HepG2 (cell line): ENCODE results near the gene WIZ. TPM values are rescaled to one million over a fixed set of nuclear protein-coding genes. Genes with fewer than 3 reads are reported as not detected.

Experiments used
- BCL6 ChIP-seq: IDR thresholded peaks from 2 replicates; pipeline ENCODE4 v1.6.1; 2016; ENCODE audit warnings: missing genetic modification reagents, missing compliant biosample characterization
- CCDC6 ChIP-seq: sonication (generic); formaldehyde crosslinking; IDR thresholded peaks from 2 replicates; pipeline ENCODE4 v1.8.1; 2022; ENCODE audit warnings: mild to moderate bottlenecking, missing genetic modification reagents, moderate library complexity
- FOXA3 ChIP-seq: IDR thresholded peaks from 2 replicates; pipeline ENCODE4 v1.6.1; 2016; ENCODE audit warnings: missing genetic modification reagents, missing compliant biosample characterization
- FOXK1 ChIP-seq: sonication (generic); formaldehyde crosslinking; IDR thresholded peaks from 2 replicates; pipeline ENCODE4 v1.4.0; 2020; ENCODE audit warnings: low read depth, missing genetic modification reagents, borderline replicate concordance
- GABPB1 ChIP-seq: IDR thresholded peaks from 2 replicates; pipeline ENCODE4 v1.6.1; 2016; ENCODE audit warnings: mild to moderate bottlenecking, missing genetic modification reagents, moderate library complexity, missing compliant biosample characterization
- MIER3 ChIP-seq: IDR thresholded peaks from 2 replicates; pipeline ENCODE4 v1.6.1; 2016; ENCODE audit warnings: missing compliant biosample characterization, borderline replicate concordance
- MLX ChIP-seq: IDR thresholded peaks from 2 replicates; pipeline ENCODE4 v1.6.1; 2016
- NCOA2 ChIP-seq: sonication (generic); formaldehyde crosslinking; IDR thresholded peaks from 2 replicates; pipeline ENCODE4 v1.8.0; 2022; ENCODE audit warnings: inconsistent platforms
- NR2F6 ChIP-seq, 2 experiments: IDR thresholded peaks; 2 replicates each; pipeline ENCODE4 v1.6.1; 2016; ENCODE audit warnings: antibody characterized with exemption in 1 of 2, mild to moderate bottlenecking in 1 of 2
- PAXIP1 ChIP-seq: sonication (generic); formaldehyde crosslinking; conservative IDR thresholded peaks from 2 replicates; pipeline ENCODE4 v1.4.0; 2020; ENCODE audit warnings: mild to moderate bottlenecking, missing genetic modification reagents, moderate library complexity
- SAP130 ChIP-seq: IDR thresholded peaks from 2 replicates; pipeline ENCODE4 v1.6.1; 2016; ENCODE audit warnings: low read depth
- SIX4 ChIP-seq: sonication (generic); formaldehyde crosslinking; IDR thresholded peaks from 2 replicates; pipeline ENCODE4 v1.4.0; 2020; ENCODE audit warnings: missing genetic modification reagents
- YEATS2 ChIP-seq: sonication (generic); formaldehyde crosslinking; IDR thresholded peaks from 2 replicates; pipeline ENCODE4 v1.4.0; 2020; ENCODE audit warnings: missing genetic modification reagents, borderline replicate concordance
- ZBTB25 ChIP-seq: IDR thresholded peaks from 2 replicates; pipeline ENCODE4 v1.6.1; 2018; ENCODE audit warnings: missing genetic modification reagents
- polyA plus RNA-seq, 8 experiments: library from polyadenylated mRNA; depleted of rRNA in 3 of 8; stranded (reverse) in 7 of 8; unstranded in 1 of 8; fragments of >200 nt; fragmentation: Illumina TruSeq in 4 of 8; extraction: Trizol in 4 of 8; gene quantifications; 2 replicates each; pipeline versions ENCODE4 v1.2.1 to v1.2.3, GENCODE V29; 2011 to 2016; ENCODE audit warnings: low read depth in 4 of 8, missing spikeins in 1 of 8, mixed read lengths in 1 of 8; ENCODE audit not compliant: insufficient read depth in 1 of 8
- total RNA-seq, 5 experiments: library from RNA; depleted of rRNA; stranded (reverse); fragments of >200 nt; fragmentation: Illumina TruSeq; extraction: Trizol; gene quantifications; 2 replicates each; pipeline ENCODE4 v1.2.3, GENCODE V29; 2016; ENCODE audit warnings: low read depth in 1 of 5

The WIZ gene
- total and polyA plus RNA-seq, 2 of the 13 experiments (the other 11 are each of a cell fraction or from before 2014, with no cell fraction given): 4.7 to 4.8 TPM

- TF ChIP-seq PAXIP1 (CRISPR knock-in tag) (peak; percentile 77), FOXK1 (CRISPR knock-in tag) (peak; percentile 47; the same call in 1 of the 2 replicates), SIX4 (CRISPR knock-in tag) (peak; percentile 68; the same call in 1 of the 2 replicates), NCOA2 (CRISPR knock-in tag) (peak; percentile 69), YEATS2 (CRISPR knock-in tag) (peak; percentile 48; the same call in 1 of the 2 replicates), NR2F6 (IDR thresholded peaks at IDR 0.05) (peak; percentile 96), NR2F6 (CRISPR knock-in tag; IDR thresholded peaks at IDR 0.05) (peak; percentile 98), ZBTB25 (0 out of 2 replicates have a peak, but pooled peaks have one; percentile 19), CCDC6 (0 out of 2 replicates have a peak, but pooled peaks have one; percentile 36), GABPB1 (CRISPR knock-in tag) (peak; percentile 37; the same call in 1 of the 2 replicates), FOXA3 (peak; percentile 61), SAP130 (CRISPR knock-in tag) (peak; percentile 93), BCL6 (peak; percentile 53; the same call in 1 of the 2 replicates), MLX (CRISPR knock-in tag) (0 out of 2 replicates have a peak, but pooled peaks have one; percentile 23), MIER3 (CRISPR knock-in tag) (0 out of 2 replicates have a peak, but pooled peaks have one; percentile 43)
These were observed 38.4 kb downstream of the WIZ start (continued) for GRCh38 chr19:15411351-15411750.
